Liver (tissue), 3 donors: Measurements from ENCODE around the gene FKBP11.

Experiments
- JUND ChIP-seq, 2 donors: IDR thresholded peaks; 2 replicates each; pipeline ENCODE4 v1.6.1; 2016; ENCODE audit warnings: antibody characterized with exemption in 2 of 2
- NR2F2 ChIP-seq: IDR thresholded peaks from 2 replicates; pipeline ENCODE4 v1.6.1; 2016; ENCODE audit warnings: antibody characterized with exemption
- YY1 ChIP-seq: IDR thresholded peaks from 2 replicates; pipeline ENCODE4 v1.6.1; 2016; ENCODE audit warnings: antibody characterized with exemption, mild to moderate bottlenecking
- TF ChIP-seq, protein P1 (sequence below): fragments of 150-350 bp; IDR thresholded peaks from 2 replicates; pipeline ENCODE4 v1.5.1; 2017; ENCODE audit warnings: improper control_type of control experiment, low read depth, low read length; ENCODE audit not compliant: missing input control
- TF ChIP-seq, protein P2 (sequence below): IDR thresholded peaks from 2 replicates; pipeline ENCODE4 v1.6.1; 2016; ENCODE audit warnings: antibody characterized with exemption
- TF ChIP-seq, protein P3 (sequence below): IDR thresholded peaks from 2 replicates; pipeline ENCODE4 v1.6.1; 2016; ENCODE audit warnings: antibody characterized with exemption, mild to moderate bottlenecking
- donor health status: healthy.
- donor health status: healthy.

DNA sequence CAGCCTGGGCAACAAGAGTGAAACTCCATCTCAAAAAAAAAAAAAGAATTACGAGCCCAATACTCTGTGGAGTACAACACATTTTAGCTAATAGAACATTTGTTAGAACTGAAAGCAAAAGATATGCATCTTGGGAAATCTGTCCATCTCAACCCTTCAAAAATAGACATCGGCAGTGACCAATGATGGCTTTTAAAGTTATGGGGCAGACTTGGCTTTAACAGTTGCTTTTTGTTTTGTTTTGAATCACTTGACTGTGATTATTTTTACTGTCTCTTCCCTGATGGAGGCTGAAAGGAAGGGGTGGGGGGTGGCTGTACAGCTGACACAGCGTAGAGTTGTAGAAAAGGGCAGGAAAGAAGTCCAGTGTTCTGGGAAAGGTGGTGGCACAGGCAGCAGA, 2.2 kb downstream of the FKBP11 start:
- TF ChIP-seq, protein P1, sequence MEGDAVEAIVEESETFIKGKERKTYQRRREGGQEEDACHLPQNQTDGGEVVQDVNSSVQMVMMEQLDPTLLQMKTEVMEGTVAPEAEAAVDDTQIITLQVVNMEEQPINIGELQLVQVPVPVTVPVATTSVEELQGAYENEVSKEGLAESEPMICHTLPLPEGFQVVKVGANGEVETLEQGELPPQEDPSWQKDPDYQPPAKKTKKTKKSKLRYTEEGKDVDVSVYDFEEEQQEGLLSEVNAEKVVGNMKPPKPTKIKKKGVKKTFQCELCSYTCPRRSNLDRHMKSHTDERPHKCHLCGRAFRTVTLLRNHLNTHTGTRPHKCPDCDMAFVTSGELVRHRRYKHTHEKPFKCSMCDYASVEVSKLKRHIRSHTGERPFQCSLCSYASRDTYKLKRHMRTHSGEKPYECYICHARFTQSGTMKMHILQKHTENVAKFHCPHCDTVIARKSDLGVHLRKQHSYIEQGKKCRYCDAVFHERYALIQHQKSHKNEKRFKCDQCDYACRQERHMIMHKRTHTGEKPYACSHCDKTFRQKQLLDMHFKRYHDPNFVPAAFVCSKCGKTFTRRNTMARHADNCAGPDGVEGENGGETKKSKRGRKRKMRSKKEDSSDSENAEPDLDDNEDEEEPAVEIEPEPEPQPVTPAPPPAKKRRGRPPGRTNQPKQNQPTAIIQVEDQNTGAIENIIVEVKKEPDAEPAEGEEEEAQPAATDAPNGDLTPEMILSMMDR, result no peak
- TF ChIP-seq, protein P2, sequence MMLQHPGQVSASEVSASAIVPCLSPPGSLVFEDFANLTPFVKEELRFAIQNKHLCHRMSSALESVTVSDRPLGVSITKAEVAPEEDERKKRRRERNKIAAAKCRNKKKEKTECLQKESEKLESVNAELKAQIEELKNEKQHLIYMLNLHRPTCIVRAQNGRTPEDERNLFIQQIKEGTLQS, result no peak
- TF ChIP-seq YY1 (no peak), NR2F2 (no peak), JUND (IDR thresholded peaks at IDR 0.05) (no peak)
- TF ChIP-seq, protein P3, sequence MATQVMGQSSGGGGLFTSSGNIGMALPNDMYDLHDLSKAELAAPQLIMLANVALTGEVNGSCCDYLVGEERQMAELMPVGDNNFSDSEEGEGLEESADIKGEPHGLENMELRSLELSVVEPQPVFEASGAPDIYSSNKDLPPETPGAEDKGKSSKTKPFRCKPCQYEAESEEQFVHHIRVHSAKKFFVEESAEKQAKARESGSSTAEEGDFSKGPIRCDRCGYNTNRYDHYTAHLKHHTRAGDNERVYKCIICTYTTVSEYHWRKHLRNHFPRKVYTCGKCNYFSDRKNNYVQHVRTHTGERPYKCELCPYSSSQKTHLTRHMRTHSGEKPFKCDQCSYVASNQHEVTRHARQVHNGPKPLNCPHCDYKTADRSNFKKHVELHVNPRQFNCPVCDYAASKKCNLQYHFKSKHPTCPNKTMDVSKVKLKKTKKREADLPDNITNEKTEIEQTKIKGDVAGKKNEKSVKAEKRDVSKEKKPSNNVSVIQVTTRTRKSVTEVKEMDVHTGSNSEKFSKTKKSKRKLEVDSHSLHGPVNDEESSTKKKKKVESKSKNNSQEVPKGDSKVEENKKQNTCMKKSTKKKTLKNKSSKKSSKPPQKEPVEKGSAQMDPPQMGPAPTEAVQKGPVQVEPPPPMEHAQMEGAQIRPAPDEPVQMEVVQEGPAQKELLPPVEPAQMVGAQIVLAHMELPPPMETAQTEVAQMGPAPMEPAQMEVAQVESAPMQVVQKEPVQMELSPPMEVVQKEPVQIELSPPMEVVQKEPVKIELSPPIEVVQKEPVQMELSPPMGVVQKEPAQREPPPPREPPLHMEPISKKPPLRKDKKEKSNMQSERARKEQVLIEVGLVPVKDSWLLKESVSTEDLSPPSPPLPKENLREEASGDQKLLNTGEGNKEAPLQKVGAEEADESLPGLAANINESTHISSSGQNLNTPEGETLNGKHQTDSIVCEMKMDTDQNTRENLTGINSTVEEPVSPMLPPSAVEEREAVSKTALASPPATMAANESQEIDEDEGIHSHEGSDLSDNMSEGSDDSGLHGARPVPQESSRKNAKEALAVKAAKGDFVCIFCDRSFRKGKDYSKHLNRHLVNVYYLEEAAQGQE, result no peak
